HCT116 (cell line): ENCODE data around the gene NFKBIA. TPM values are rescaled to one million over a fixed set of nuclear protein-coding genes. Genes with fewer than 3 reads are reported as not detected.

Experiments
- ATAC-seq: fragments of 200-7000 bp; cut with Tn5 transposase; 2 replicates; pipeline ENCODE4 v1.9.1; 2020; ENCODE audit warnings: mild to moderate bottlenecking, moderate library complexity
- BruUV-seq: library from RNA; stranded (reverse); fragments of 400-500 nt; replicated peaks from 2 replicates; lab custom pipeline; 2021; lab: Mats Ljungman, UMichigan
- CTCF ChIA-PET: fragments of 300-600 bp; sonication (Branson Sonifier 250); formaldehyde crosslinking; loops from one replicate; lab custom pipeline; 2021; ENCODE audit warnings: antibody characterized with exemption; lab: Charles Lee
- POLR2A ChIA-PET: fragments of 300-600, 350-600 bp; sonication (Branson Sonifier 250); formaldehyde crosslinking; loops from one replicate; lab custom pipeline; 2021; ENCODE audit warnings: antibody characterized with exemption; lab: Charles Lee
- RAD21 ChIA-PET, 2 experiments: fragments of 300-600 bp; sonication (Branson Sonifier 250); formaldehyde crosslinking; loops; one replicate each; lab custom pipeline; 2023; ENCODE audit warnings: low total read pairs in 2 of 2; ENCODE audit not compliant: uncharacterized antibody in 2 of 2, unreplicated experiment in 2 of 2, low non-redundant PET in 1 of 2; lab: Charles Lee
- DNase-seq: peaks from one replicate; pipeline ENCODE4 v3.0.0-alpha.2; 2010; ENCODE audit warnings: low read depth, low spot score
- H2AFZ ChIP-seq: fragments of 200-600 bp; shearing (Covaris generic), sonication (generic); 2 replicates; pipeline ENCODE4 v1.6.1; 2017; ENCODE audit warnings: low read depth, mixed run types, mixed read lengths, antibody characterized with exemption, low read length; ENCODE audit not compliant: poor library complexity, severe bottlenecking
- H3K27ac ChIP-seq: 2 replicates; pipeline ENCODE4 v1.5.1; 2012; ENCODE audit warnings: low read depth, low read length
- H3K27me3 ChIP-seq: fragments of 200-600 bp; sonication (generic); 2 replicates; pipeline ENCODE4 v1.6.1; 2016; ENCODE audit warnings: mixed run types, low read length, mixed read lengths; ENCODE audit not compliant: insufficient read depth
- H3K36me3 ChIP-seq, 2 experiments: fragments of 200-500 bp in 1 of 2; fragments of 200-600 bp in 1 of 2; sonication (Bioruptor generic) in 1 of 2; sonication (generic) in 1 of 2; 2 replicates each; pipeline versions ENCODE4 v1.5.1 to v1.6.1; 2014 to 2016; ENCODE audit warnings: low read length in 2 of 2, inconsistent platforms in 1 of 2, mixed read lengths in 1 of 2, mixed run types in 1 of 2; ENCODE audit not compliant: insufficient read depth in 2 of 2, control insufficient read depth in 1 of 2
- H3K4me1 ChIP-seq, 2 experiments: fragments of 200-600 bp in 1 of 2; sonication (generic) in 1 of 2; 2 replicates each; pipeline versions ENCODE4 v1.5.1 to v1.6.1; 2012 to 2017; ENCODE audit warnings: low read length in 2 of 2, inconsistent platforms in 1 of 2, mild to moderate bottlenecking in 1 of 2, mixed read lengths in 1 of 2, mixed run types in 1 of 2, moderate library complexity in 1 of 2; ENCODE audit not compliant: insufficient read depth in 2 of 2, control insufficient read depth in 1 of 2
- H3K4me2 ChIP-seq: fragments of 200-600 bp; sonication (generic); 2 replicates; pipeline ENCODE4 v1.6.1; 2017; ENCODE audit warnings: mixed run types, low read length, mixed read lengths
- H3K4me3 ChIP-seq, 2 experiments: fragments of 200-600 bp in 1 of 2; sonication (generic) in 1 of 2; replicated peaks in 1 of 2; 2 replicates each; pipeline ENCODE4 v1.5.1; 2011 to 2016; ENCODE audit warnings: low read length in 2 of 2, control low read depth in 1 of 2, low read depth in 1 of 2, mild to moderate bottlenecking in 1 of 2, mixed read lengths in 1 of 2, mixed run types in 1 of 2
- H3K79me2 ChIP-seq: fragments of 200-600 bp; sonication (generic); 2 replicates; pipeline ENCODE4 v1.6.1; 2017; ENCODE audit warnings: mild to moderate bottlenecking, mixed run types, low read length, moderate library complexity, mixed read lengths; ENCODE audit not compliant: insufficient read depth
- H3K9ac ChIP-seq: fragments of 200-600 bp; sonication (generic); 2 replicates; pipeline ENCODE4 v1.6.1; 2016; ENCODE audit warnings: low read length, mixed read lengths
- H3K9me2 ChIP-seq: fragments of 200-600 bp; sonication (generic), shearing (Covaris generic); 2 replicates; pipeline ENCODE4 v1.6.1; 2017; ENCODE audit warnings: mixed run types, mild to moderate bottlenecking, moderate library complexity; ENCODE audit not compliant: insufficient read depth
- H3K9me3 ChIP-seq, 2 experiments: fragments of 200-500 bp in 1 of 2; fragments of 200-600 bp in 1 of 2; sonication (Bioruptor generic) in 1 of 2; sonication (generic) in 1 of 2; 2 replicates each; pipeline ENCODE4 v1.6.1; 2014 to 2017; ENCODE audit warnings: low read length in 2 of 2, mixed read lengths in 2 of 2, inconsistent platforms in 1 of 2, low read depth in 1 of 2, mild to moderate bottlenecking in 1 of 2, mixed run types in 1 of 2, moderate library complexity in 1 of 2; ENCODE audit not compliant: control insufficient read depth in 1 of 2, insufficient read depth in 1 of 2
- H4K20me1 ChIP-seq: fragments of 200-600 bp; sonication (generic), shearing (Covaris generic); 2 replicates; pipeline ENCODE4 v1.6.1; 2017; ENCODE audit warnings: mixed run types, mild to moderate bottlenecking, moderate library complexity; ENCODE audit not compliant: insufficient read depth
- CBX3 ChIP-seq: IDR thresholded peaks from 2 replicates; pipeline ENCODE4 v1.6.1; 2012; ENCODE audit warnings: low read depth
- EGR1 ChIP-seq: IDR thresholded peaks from 2 replicates; pipeline ENCODE4 v1.6.1; 2012; ENCODE audit warnings: low read depth
- ELF1 ChIP-seq: IDR thresholded peaks from 2 replicates; pipeline ENCODE4 v1.6.1; 2012; ENCODE audit warnings: low read depth, borderline replicate concordance
- EZH2 ChIP-seq: fragments of 200-600 bp; sonication (generic); IDR thresholded peaks from 2 replicates; pipeline ENCODE4 v1.6.1; 2017; ENCODE audit warnings: antibody characterized with exemption, mixed run types
- EZH2phosphoT487 ChIP-seq: fragments of 200-600 bp; IDR thresholded peaks from 2 replicates; pipeline ENCODE4 v1.6.1; 2018; ENCODE audit warnings: antibody characterized with exemption, borderline replicate concordance
- FOSL1 ChIP-seq: IDR thresholded peaks from 2 replicates; pipeline ENCODE4 v1.6.1; 2012; ENCODE audit warnings: low read depth
- JUND ChIP-seq: IDR thresholded peaks from 2 replicates; pipeline ENCODE4 v1.6.1; 2012
- MAX ChIP-seq: IDR thresholded peaks from 2 replicates; pipeline ENCODE4 v1.6.1; 2012
- POLR2A ChIP-seq: IDR thresholded peaks from 2 replicates; pipeline ENCODE4 v1.7.0; 2011; ENCODE audit warnings: borderline replicate concordance; ENCODE audit not compliant: insufficient read depth, insufficient read length; ENCODE audit errors: extremely low read depth
- POLR2AphosphoS5 ChIP-seq: IDR thresholded peaks from 2 replicates; pipeline ENCODE4 v1.6.1; 2011; ENCODE audit warnings: mild to moderate bottlenecking, low read depth, low read length, moderate library complexity
- RAD21 ChIP-seq: IDR thresholded peaks from 2 replicates; pipeline ENCODE4 v1.6.1; 2012; ENCODE audit warnings: low read depth, mild to moderate bottlenecking
- SIN3A ChIP-seq: IDR thresholded peaks from 2 replicates; pipeline ENCODE4 v1.6.1; 2012; ENCODE audit warnings: low read depth
- SP1 ChIP-seq: IDR thresholded peaks from 2 replicates; pipeline ENCODE4 v1.6.1; 2012; ENCODE audit warnings: low read depth
- SRF ChIP-seq: IDR thresholded peaks from 2 replicates; pipeline ENCODE4 v1.6.1; 2012; ENCODE audit warnings: low read depth
- TCF7L2 ChIP-seq: IDR thresholded peaks from 2 replicates; pipeline ENCODE4 v1.7.0; 2011; ENCODE audit warnings: borderline replicate concordance, inconsistent platforms; ENCODE audit not compliant: insufficient read depth, insufficient read length; ENCODE audit errors: extremely low read depth
- ZFX ChIP-seq: fragments of 450-650 bp; IDR thresholded peaks from 2 replicates; pipeline ENCODE4 v1.6.1; 2017
- ZNF274 ChIP-seq: fragments of 200-500 bp; sonication (Bioruptor generic); IDR thresholded peaks from 2 replicates; pipeline ENCODE4 v1.6.1; 2014; ENCODE audit warnings: mild to moderate bottlenecking, low read depth, low read length, inconsistent platforms
- intact Hi-C: fragments of 100-400 bp; cut with micrococcal nuclease; formaldehyde crosslinking; loops from 2 replicates; pipeline ENCODE4 v1.10.0; 2022
- total RNA-seq: library from RNA; stranded (reverse); gene quantifications from one replicate; pipeline ENCODE4 v1.2.1, GENCODE V29; 2021; ENCODE audit not compliant: unreplicated experiment
- TF ChIP-seq, protein P1 (sequence below): IDR thresholded peaks from 2 replicates; pipeline ENCODE4 v1.6.1; 2012
- TF ChIP-seq, protein P2 (sequence below), 3 experiments: fragments of 200-600 bp in 1 of 3; sonication (generic) in 1 of 3; IDR thresholded peaks in 2 of 3; conservative IDR thresholded peaks in 1 of 3; 2 replicates each; pipeline ENCODE4 v1.5.1; 2012 to 2017; ENCODE audit warnings: low read depth in 2 of 3, low read length in 2 of 3, antibody characterized with exemption in 1 of 3, borderline replicate concordance in 1 of 3, control low read depth in 1 of 3, mild to moderate bottlenecking in 1 of 3, mixed read lengths in 1 of 3, mixed run types in 1 of 3, moderate library complexity in 1 of 3; ENCODE audit not compliant: insufficient read depth in 1 of 3
- TF ChIP-seq, protein P3 (sequence below): IDR thresholded peaks from 2 replicates; pipeline ENCODE4 v1.6.1; 2011; ENCODE audit warnings: mild to moderate bottlenecking, low read length, moderate library complexity; ENCODE audit not compliant: insufficient replicate concordance; ENCODE audit errors: extremely low read depth

NFKBIA gene
- total RNA-seq, 1 experiment from 2014 or later, result 42.6 TPM

GRCh38 chr14:35406090-35406489 lies 1.5 kb upstream of the NFKBIA start:
- H3K79me2 ChIP-seq, result peaks cover 16% of the 10 kb centered on the region
- ATAC-seq (no peak), DNase-seq (no peak)
- no peaks in the 10 kb centered on the region for H3K27me3 ChIP-seq
- H3K4me1 ChIP-seq, result peaks cover 24 to 25% of the 10 kb centered on the region in 2 experiments
- no peaks in the 10 kb centered on the region for H3K9me3 ChIP-seq
- TF ChIP-seq POLR2A, result no peak
- no peak for TF ChIP-seq SP1
- no peak for TF ChIP-seq ZNF274
- TF ChIP-seq, protein P1, sequence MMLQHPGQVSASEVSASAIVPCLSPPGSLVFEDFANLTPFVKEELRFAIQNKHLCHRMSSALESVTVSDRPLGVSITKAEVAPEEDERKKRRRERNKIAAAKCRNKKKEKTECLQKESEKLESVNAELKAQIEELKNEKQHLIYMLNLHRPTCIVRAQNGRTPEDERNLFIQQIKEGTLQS, result no peak
- no peak for TF ChIP-seq ZFX
- no peak for TF ChIP-seq EGR1
- no peak for TF ChIP-seq FOSL1
- TF ChIP-seq MAX, result no peak
- TF ChIP-seq CBX3, result no peak
- TF ChIP-seq, protein P2, sequence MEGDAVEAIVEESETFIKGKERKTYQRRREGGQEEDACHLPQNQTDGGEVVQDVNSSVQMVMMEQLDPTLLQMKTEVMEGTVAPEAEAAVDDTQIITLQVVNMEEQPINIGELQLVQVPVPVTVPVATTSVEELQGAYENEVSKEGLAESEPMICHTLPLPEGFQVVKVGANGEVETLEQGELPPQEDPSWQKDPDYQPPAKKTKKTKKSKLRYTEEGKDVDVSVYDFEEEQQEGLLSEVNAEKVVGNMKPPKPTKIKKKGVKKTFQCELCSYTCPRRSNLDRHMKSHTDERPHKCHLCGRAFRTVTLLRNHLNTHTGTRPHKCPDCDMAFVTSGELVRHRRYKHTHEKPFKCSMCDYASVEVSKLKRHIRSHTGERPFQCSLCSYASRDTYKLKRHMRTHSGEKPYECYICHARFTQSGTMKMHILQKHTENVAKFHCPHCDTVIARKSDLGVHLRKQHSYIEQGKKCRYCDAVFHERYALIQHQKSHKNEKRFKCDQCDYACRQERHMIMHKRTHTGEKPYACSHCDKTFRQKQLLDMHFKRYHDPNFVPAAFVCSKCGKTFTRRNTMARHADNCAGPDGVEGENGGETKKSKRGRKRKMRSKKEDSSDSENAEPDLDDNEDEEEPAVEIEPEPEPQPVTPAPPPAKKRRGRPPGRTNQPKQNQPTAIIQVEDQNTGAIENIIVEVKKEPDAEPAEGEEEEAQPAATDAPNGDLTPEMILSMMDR (IDR thresholded peaks at IDR 0.05 in 2 of 3, conservative IDR thresholded peaks at IDR 0.05 in 1 of 3; ENCODE audit: borderline replicate concordance in 1 of 3, insufficient read depth in 1 of 3, low read depth in 2 of 3, low read length in 2 of 3), result no peak
- no peak for TF ChIP-seq EZH2phosphoT487
- TF ChIP-seq, protein P3, sequence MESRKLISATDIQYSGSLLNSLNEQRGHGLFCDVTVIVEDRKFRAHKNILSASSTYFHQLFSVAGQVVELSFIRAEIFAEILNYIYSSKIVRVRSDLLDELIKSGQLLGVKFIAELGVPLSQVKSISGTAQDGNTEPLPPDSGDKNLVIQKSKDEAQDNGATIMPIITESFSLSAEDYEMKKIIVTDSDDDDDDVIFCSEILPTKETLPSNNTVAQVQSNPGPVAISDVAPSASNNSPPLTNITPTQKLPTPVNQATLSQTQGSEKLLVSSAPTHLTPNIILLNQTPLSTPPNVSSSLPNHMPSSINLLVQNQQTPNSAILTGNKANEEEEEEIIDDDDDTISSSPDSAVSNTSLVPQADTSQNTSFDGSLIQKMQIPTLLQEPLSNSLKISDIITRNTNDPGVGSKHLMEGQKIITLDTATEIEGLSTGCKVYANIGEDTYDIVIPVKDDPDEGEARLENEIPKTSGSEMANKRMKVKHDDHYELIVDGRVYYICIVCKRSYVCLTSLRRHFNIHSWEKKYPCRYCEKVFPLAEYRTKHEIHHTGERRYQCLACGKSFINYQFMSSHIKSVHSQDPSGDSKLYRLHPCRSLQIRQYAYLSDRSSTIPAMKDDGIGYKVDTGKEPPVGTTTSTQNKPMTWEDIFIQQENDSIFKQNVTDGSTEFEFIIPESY, result no peak
- no peak for TF ChIP-seq JUND
- no peak for TF ChIP-seq EZH2
- TF ChIP-seq SRF, result no peak
- TF ChIP-seq POLR2AphosphoS5, result no peak
- no peak for TF ChIP-seq ELF1
- TF ChIP-seq SIN3A, result no peak
- no peak for TF ChIP-seq RAD21
- no peak for TF ChIP-seq TCF7L2
- no peak overlapping the region for H3K27ac ChIP-seq
- H2AFZ ChIP-seq, result no peak overlapping the region
- peaks cover 17 to 25% of the 10 kb centered on the region in 2 experiments for H3K36me3 ChIP-seq
- no peak overlapping the region for H3K9ac ChIP-seq
- H4K20me1 ChIP-seq, result no peaks in the 10 kb centered on the region
- intact Hi-C loops, result loop anchor here (2.0 to 5.0 kb wide), 4 partner anchors 113 to 424 kb away; partner anchors contain the start of genes PSMA6 and SRP54
- no TSS peak for BruUV-seq
- H3K4me3 ChIP-seq, result no peak overlapping the region
- no peaks in the 10 kb centered on the region for H3K9me2 ChIP-seq
- POLR2A ChIA-PET, result no interaction called here
- no peak overlapping the region for H3K4me2 ChIP-seq
- CTCF ChIA-PET, result interaction anchor here (1.0 to 3.0 kb wide), 3 partner anchors 191 to 281 kb away, joined by 3 to 14 read pairs (median 6); no protein-coding TSS in a partner anchor
- RAD21 ChIA-PET, result interaction anchor here (1.0 to 1.1 kb wide), 2 partner anchors 191 kb away, joined by 3 to 4 read pairs; no protein-coding TSS in a partner anchor
